PC-9 (cell line): ENCODE data around the gene LMNTD2.

Experiments used
- EZH2 ChIP-seq: fragments of 200-600 bp; sonication (generic); IDR thresholded peaks from 2 replicates; pipeline ENCODE4 v1.8.0; 2017; ENCODE audit warnings: antibody characterized with exemption, low read depth
- TF ChIP-seq, protein P1 (sequence below): fragments of 200-600 bp; sonication (generic); conservative IDR thresholded peaks from 2 replicates; pipeline ENCODE4 v1.6.1; 2017; ENCODE audit warnings: mixed run types, antibody characterized with exemption, mild to moderate bottlenecking, moderate library complexity

DNA sequence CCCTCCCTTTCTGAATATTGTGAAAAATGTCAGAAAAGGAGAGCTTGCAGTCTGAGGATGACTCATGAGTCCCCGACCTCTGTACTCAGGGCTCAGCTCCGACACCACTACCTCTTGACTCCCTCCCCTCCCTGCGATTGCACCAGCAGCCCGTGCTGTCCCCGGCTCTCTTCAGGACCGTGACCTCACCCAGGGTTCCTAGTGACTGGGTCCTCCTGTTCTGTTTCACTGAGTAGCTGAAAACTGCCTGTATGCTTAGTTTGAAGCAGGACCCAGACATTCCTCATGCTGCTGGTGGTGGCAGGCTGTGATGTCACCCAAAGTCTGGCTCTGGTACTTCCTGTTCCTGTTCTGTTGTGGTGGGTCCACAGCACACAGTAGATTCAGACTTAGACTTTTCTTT is 27.4 kb upstream of the LMNTD2 start:
- TF ChIP-seq, protein P1, sequence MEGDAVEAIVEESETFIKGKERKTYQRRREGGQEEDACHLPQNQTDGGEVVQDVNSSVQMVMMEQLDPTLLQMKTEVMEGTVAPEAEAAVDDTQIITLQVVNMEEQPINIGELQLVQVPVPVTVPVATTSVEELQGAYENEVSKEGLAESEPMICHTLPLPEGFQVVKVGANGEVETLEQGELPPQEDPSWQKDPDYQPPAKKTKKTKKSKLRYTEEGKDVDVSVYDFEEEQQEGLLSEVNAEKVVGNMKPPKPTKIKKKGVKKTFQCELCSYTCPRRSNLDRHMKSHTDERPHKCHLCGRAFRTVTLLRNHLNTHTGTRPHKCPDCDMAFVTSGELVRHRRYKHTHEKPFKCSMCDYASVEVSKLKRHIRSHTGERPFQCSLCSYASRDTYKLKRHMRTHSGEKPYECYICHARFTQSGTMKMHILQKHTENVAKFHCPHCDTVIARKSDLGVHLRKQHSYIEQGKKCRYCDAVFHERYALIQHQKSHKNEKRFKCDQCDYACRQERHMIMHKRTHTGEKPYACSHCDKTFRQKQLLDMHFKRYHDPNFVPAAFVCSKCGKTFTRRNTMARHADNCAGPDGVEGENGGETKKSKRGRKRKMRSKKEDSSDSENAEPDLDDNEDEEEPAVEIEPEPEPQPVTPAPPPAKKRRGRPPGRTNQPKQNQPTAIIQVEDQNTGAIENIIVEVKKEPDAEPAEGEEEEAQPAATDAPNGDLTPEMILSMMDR, result no peak
- no peak for TF ChIP-seq EZH2
